ENCODE measurements around the gene NUTF2.

DNA sequence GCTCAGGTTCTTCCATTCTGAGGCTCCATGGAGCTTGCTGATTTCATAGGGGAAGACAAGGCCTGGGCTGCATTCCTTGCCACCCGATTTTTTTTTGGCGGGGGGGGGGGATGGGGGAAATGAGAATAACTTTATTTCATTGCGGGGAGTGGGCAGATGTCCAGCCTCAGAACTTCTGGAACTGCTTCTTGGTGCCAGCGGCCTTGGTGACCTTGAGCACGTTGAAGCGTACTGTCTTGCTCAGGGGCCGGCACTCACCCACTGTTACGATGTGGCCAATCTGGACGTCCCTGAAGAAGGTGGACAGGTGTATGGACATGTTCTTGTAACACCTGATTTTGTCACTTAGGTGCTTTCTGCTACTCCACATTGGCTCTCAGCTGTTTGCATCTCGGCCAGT lies 9.1 kb downstream of the NUTF2 start:
- TF ChIP-seq, protein P1, sequence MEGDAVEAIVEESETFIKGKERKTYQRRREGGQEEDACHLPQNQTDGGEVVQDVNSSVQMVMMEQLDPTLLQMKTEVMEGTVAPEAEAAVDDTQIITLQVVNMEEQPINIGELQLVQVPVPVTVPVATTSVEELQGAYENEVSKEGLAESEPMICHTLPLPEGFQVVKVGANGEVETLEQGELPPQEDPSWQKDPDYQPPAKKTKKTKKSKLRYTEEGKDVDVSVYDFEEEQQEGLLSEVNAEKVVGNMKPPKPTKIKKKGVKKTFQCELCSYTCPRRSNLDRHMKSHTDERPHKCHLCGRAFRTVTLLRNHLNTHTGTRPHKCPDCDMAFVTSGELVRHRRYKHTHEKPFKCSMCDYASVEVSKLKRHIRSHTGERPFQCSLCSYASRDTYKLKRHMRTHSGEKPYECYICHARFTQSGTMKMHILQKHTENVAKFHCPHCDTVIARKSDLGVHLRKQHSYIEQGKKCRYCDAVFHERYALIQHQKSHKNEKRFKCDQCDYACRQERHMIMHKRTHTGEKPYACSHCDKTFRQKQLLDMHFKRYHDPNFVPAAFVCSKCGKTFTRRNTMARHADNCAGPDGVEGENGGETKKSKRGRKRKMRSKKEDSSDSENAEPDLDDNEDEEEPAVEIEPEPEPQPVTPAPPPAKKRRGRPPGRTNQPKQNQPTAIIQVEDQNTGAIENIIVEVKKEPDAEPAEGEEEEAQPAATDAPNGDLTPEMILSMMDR (IDR thresholded peaks at IDR 0.05) = no peak
- TF ChIP-seq POLR2A (IDR thresholded peaks at IDR 0.05) = no peak

All from thyroid gland (tissue), 4 donors.